Measurements from ENCODE around the gene MON2.
"Not testable (repeated sequence)": the region's sequence is repeated elsewhere in the genome, so short reads cannot be mapped to it uniquely, and the experiment has no call there.

Gene MON2

GRCh38 chr12:62552906-62553556, 86.4 kb downstream of the MON2 start:
- no peak for DNase-seq

DNA sequence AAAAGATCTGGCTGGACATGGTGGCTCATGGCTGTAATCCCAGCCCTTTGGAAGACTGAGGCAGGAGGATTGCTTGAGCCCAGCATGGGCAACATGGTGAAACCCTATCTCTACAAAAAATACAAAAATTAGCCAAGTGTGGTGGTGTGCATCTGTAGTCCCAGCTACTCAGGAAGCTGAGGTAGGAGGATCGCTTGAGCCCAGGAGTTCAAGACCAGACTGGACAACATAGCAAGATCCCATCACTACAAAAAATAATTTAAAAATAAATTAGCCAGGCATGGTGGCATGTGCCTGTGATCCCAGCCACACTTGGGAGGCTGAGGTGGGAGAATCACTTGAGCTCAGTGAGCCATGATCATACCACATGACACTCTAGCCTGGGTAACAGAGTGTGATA, 92.7 kb downstream of the MON2 start:
- DNase-seq = not testable (repeated sequence)

- DNase-seq = no peak
Measured at GRCh38 chr12:62562846-62563245, 96.2 kb downstream of the MON2 start.

DNA sequence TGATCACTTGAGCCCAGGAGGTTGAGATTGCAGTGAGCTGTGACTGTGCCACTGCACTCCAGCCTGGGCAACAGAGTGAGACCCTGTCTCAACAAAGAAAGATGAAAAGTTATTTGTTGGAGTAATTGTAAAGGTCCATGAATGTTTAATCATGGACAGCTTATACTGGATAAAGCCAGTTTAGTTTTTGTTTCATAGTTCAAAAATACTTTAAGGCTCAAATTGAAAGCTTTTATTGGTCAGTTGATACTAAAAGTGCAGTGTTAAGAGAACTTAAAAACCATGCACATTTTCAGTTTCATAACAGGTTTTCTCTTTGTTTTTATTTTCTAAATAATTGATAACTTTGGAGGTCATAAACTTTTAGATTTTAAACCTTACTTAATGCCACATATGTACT, 108.4 kb downstream of the MON2 start:
- no peak for DNase-seq

- no peak for DNase-seq
Measured at GRCh38 chr12:62576503-62576902, 109.9 kb downstream of the MON2 start.

GRCh38 chr12:62578726-62579125, 112.1 kb downstream of the MON2 start:
- DNase-seq = no peak

DNA sequence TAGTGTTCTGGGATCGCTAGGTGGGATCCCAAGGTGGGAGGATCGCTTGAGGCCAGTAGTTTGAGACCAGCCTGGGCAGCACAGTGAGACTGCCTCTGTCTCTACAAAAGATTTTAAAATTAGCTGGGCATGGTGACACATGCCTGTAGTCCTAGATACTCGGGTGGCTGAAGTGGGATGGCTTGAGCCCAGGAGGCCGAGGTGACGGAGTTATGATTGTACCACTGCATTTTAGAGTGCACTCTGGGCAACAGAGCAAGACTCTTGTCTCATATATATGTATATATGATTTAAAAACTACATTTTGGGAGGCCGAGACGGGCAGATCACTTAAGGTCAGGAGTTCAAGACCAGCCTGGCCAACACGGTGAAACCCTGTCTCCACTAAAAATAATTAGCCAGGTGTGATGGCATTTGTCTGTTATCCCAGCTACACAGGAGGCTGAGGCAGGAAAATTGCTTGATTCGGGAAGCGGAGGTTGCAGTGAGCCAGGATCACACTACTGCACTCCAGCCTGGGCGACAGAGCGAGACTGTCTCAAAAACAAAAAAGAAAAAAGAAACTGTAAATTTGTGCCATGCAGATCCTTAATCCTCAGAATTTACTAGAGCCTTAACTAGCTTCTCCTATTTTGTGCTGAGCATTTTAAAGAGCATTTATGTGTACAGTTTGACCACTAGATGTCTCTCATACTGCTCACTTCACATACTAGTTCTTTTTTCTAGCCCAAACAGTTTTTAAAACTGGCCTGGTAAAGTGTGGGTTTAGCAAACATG, 114.8 kb downstream of the MON2 start:
- peak; percentile 87 for DNase-seq

- no peak for DNase-seq
Measured at GRCh38 chr12:62582065-62582366, 115.4 kb downstream of the MON2 start.

DNA sequence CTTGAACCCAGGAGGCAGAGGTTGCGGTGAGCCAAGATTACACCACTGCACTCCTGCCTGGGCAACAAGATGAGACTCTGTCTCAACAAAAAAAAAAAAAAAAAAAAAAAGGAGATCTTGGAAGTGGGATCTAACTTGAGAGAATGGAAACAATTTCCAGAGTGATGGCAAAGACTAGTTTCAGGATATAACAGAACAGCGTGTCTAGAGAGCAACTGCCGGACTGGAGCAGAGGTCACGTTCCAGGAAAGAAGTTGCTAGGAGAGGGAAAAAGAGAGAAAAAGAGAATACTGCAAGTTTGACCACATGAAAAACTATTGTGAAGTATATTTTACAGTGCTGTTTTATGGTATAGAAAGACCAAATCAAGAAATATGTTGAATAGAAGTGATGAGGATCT, 118.0 kb downstream of the MON2 start:
- no peak for DNase-seq

DNA sequence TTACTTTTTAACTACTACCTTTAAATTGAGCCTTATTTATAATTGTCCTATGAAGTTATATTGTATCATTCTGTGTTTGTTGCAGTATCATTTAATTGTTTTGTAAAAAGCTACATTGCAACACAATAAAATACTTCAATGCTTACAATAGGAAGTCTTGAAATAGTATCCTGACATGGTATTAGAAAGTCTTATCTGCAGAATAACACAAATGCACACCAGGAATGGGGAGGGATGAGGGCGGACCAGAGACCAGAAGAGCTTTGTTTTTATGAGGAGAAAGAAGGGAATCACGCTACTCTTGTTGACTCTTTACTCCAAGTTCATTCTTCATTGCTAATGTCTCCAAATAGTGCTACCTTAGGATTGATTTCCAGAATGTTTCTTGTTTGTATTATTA, 120.2 kb downstream of the MON2 start:
- DNase-seq = no peak

DNA sequence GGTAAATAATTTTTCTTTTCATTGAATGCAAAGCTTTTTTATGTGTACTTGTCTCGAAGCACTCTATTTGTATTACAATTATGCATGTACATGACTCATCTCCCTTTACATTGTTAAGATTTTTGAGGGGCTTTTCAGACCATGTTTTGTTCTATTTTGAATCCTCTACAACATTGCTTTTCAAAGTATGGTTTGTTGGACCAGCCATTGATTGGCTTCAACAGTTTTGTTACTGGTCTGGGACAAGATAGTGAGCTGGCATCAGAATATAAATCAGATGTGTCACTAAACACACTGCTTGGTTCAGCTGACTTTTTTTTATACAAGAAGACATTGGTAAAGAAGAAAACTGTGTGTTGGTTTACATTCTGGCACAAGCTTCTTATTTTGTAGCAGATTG, 122.3 kb downstream of the MON2 start:
- DNase-seq = no peak

- no peak for DNase-seq
Measured at GRCh38 chr12:62597253-62597652, 130.6 kb downstream of the MON2 start.

DNA sequence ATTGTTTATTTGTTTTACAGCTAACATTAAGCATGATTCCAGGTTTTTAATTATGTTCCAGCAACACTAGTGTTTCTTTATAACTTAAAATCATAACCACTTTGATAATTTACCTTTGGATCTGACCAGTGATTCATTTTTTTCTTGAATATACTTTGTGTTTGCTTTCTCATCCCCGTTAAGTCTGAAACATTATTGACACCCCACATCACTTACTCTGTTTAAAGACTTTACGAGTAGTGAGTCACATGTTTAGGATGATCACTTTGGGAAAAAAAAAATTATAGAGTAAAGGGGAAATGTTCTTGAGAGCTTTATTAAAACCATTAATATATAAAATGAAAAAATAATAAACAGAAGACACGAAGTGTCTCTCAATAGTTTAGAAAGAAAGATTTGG, 132.2 kb downstream of the MON2 start:
- DNase-seq = no peak

GRCh38 chr12:62599854-62600437, 133.3 kb downstream of the MON2 start:
- peak; percentile 50 for DNase-seq

DNA sequence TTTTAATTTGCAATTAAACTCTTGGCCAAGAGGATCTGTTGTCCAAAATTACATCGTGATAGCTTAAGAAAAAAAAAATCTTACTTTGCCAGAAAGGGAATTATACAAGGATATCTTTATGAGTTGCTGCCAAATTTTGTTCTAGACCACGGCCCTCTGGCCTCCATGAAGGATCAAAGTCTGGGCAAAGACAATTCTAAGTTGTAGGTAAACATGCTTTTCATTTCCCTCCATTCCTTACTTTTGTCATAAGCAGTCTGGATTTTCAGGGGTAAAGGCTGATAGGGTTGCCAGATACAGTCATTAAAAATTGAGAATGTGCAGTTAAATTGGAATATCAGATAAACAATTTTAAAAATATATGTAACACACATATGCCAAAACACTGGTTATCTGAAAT, 135.1 kb downstream of the MON2 start:
- DNase-seq = peak; percentile 35

DNA sequence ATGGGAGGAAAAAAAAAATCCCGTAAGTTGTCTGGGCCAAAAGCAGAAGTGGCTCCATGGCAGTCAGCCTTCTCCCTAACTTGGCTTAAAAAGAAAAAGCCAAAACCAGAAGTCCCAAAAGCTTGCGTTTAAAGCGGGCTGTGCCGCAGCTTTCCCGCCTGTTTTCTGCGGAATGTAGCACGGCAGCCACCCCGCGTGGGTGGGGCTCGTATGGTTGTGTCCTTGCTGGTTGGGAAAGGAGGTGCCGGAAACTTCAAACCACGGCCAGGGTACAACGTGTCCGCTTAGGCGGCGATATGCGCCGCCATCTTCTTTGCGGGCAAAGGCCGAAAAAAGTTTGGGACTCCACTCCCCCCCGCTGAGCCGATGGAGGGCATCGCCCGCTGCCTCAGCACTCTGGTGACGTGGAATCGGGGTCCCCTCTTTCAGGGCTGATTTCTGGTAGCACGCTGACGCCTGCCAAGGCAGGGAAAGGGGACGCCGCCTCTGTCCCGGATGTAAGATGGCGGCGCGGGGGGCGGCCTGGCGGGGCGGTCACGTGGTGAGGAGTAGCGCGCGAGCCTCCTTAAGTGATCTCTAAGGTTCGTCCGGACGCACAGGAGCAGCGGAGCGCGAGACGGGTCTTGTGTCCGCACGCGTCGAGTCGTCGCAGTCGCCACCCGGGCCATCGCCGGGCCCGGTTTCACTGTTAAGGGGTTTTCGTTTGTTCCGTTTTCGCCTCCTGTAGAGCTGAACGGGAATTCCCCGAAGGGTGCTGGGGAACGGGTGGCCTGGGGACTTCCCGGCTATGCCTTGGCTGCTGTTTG, 135.8 kb downstream of the MON2 start:
- peak; percentile 96 for DNase-seq

- DNase-seq = peak; percentile 95
Measured at GRCh38 chr12:62603061-62603810, 136.6 kb downstream of the MON2 start.

DNA sequence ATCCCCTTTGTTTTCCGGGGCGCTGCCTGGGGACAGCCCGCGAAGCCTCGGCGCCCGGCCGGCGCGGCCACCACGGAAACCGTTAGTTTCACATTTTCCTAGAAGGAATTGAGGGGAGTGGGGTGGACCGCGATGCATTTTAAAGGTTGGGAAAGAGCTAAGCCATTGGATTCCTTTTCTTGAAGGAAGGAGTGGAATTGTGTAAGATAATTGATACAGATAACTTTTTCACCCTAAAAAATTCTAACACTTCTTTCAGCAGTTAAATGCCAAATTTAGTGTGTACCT, 137.1 kb downstream of the MON2 start:
- no peak for DNase-seq

DNA sequence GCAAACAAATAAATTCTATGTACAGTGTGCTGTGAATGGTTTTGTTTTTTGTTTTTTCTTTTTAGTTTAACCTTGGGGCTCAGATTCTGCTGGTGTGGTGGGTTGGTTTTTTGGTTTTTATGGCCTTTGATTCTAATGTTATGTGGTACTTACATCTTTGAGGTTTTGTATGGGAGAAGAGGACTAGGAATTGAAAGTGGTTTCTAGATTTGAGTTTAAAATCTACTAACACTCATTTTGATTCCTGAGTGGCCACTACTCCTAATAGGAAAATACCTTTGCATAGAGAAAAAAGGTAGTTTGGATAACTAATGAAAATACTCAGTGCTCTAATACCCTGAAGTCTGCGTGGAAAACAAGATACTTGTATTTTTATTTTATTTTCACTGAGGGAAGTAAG, 137.7 kb downstream of the MON2 start:
- no peak for DNase-seq

DNA sequence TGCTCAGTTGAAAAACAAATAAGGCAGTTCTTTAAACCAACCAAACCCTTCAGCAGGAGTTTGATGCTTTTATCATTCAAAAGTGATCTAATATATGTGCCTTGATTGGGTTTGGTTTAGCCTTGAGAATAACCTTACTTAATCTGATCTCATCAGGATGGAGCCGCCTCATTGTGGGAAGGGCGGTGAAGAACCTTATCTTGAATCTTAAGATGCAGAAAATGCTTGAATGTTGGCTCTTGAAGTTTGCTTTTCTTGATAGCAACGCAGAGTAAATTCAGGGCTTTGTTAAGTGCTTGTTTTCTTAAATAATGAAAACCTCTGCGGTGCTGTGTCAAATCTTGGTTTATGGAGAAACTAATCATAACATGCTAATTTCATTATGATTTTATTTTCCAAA, 138.2 kb downstream of the MON2 start:
- peak; percentile 72 for DNase-seq

- DNase-seq = no peak
Measured at GRCh38 chr12:62605981-62606380, 139.4 kb downstream of the MON2 start.

- no peak for DNase-seq
Measured at GRCh38 chr12:62606654-62607053, 140.0 kb downstream of the MON2 start.

DNA sequence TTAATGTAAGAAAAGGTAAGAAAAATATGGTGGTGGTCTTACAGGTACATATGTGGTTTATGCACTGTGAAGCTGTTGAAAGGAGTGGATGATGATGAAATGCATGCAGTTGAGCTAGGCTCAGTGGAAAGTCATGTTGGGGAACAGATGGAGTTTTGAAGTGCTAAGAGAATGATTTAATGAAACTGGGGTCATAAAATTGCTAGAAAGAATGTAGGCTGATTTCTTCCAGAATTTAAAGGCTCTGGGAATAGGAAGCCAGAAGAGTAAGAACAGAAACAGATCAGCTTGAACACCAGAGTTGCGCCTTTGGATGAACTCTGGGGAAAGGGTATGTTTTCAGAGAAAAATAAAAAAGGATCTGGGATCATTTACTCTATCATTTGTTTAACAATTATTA, 146.5 kb downstream of the MON2 start:
- no peak for DNase-seq

All from hematopoietic multipotent progenitor cell treated with erythropoietin and hydrocortisone succinate and interleukin-3 and kit ligand, for 4 days (in vitro differentiated cells).